GM23338 (cell line): ENCODE data around the gene ATP8A2. TPM values are rescaled to one million over a fixed set of nuclear protein-coding genes. Genes with fewer than 3 reads are reported as not detected.

Source experiments
- ATAC-seq: fragments of 200-7000 bp; cut with Tn5 transposase; 3 replicates; pipeline ENCODE4 v1.9.1; 2020
- DNase-seq: peaks from one replicate; pipeline ENCODE4 v3.0.0-alpha.2; 2015; ENCODE audit warnings: low spot score
- H2AFZ ChIP-seq: fragments of 200-600 bp; sonication (generic); 2 replicates; pipeline ENCODE4 v1.8.0; 2016; ENCODE audit warnings: antibody characterized with exemption, mild to moderate bottlenecking, moderate library complexity
- H3F3A ChIP-seq: fragments of 200-600 bp; sonication (generic); replicated peaks from 2 replicates; pipeline ENCODE4 v1.8.0; 2017; ENCODE audit warnings: antibody characterized with exemption, mixed run types, low read depth
- H3K27ac ChIP-seq: fragments of 200-600 bp; sonication (generic); 2 replicates; pipeline ENCODE4 v1.6.1; 2016; ENCODE audit warnings: low read depth
- H3K27me3 ChIP-seq: fragments of 200-600 bp; sonication (generic); 2 replicates; pipeline ENCODE4 v1.8.0; 2016; ENCODE audit warnings: mild to moderate bottlenecking, mixed run types, moderate library complexity; ENCODE audit not compliant: insufficient read depth
- H3K36me3 ChIP-seq: fragments of 200-600 bp; sonication (generic); 2 replicates; pipeline ENCODE4 v1.8.0; 2016; ENCODE audit warnings: mild to moderate bottlenecking; ENCODE audit not compliant: insufficient read depth
- H3K4me1 ChIP-seq: fragments of 200-600 bp; sonication (generic); 2 replicates; pipeline ENCODE4 v1.8.0; 2016; ENCODE audit warnings: mild to moderate bottlenecking, moderate library complexity; ENCODE audit not compliant: insufficient read depth
- H3K4me2 ChIP-seq: fragments of 200-600 bp; sonication (generic); 2 replicates; pipeline ENCODE4 v1.7.1; 2017; ENCODE audit warnings: mixed run types
- H3K4me3 ChIP-seq: fragments of 200-600 bp; sonication (generic); 2 replicates; pipeline ENCODE4 v1.6.1; 2016; ENCODE audit warnings: mixed run types
- H3K79me2 ChIP-seq: fragments of 200-600 bp; sonication (generic); replicated peaks from 2 replicates; pipeline ENCODE4 v1.8.0; 2017; ENCODE audit warnings: mild to moderate bottlenecking; ENCODE audit not compliant: insufficient read depth
- H3K9me2 ChIP-seq: fragments of 200-600 bp; sonication (generic); 2 replicates; pipeline ENCODE4 v1.8.0; 2017; ENCODE audit not compliant: insufficient read depth
- H4K20me1 ChIP-seq: fragments of 200-600 bp; sonication (generic); replicated peaks from 2 replicates; pipeline ENCODE4 v1.8.0; 2017; ENCODE audit warnings: mild to moderate bottlenecking; ENCODE audit not compliant: insufficient read depth
- H3K27ac Mint-ChIP-seq: 2 replicates; pipeline ENCODE4 v1.8.0; 2020; ENCODE audit warnings: inconsistent platforms, mild to moderate bottlenecking, moderate library complexity, mixed read lengths
- H3K27me3 Mint-ChIP-seq: 3 replicates; pipeline ENCODE4 v1.8.0; 2022; ENCODE audit warnings: low read depth, mild to moderate bottlenecking, moderate library complexity, mixed read lengths, inconsistent platforms; ENCODE audit not compliant: insufficient read depth, poor library complexity
- H3K36me3 Mint-ChIP-seq: 3 replicates; pipeline ENCODE4 v1.8.0; 2021; ENCODE audit warnings: low read depth, mild to moderate bottlenecking, inconsistent platforms, moderate library complexity, mixed read lengths
- H3K4me1 Mint-ChIP-seq: 3 replicates; pipeline ENCODE4 v1.8.0; 2020; ENCODE audit warnings: mild to moderate bottlenecking, inconsistent platforms, mixed read lengths
- H3K4me3 Mint-ChIP-seq: 3 replicates; pipeline ENCODE4 v1.8.0; 2021; ENCODE audit warnings: moderate library complexity, mild to moderate bottlenecking, inconsistent platforms, mixed read lengths
- H3K9me3 Mint-ChIP-seq: 3 replicates; pipeline ENCODE4 v1.8.0; 2020; ENCODE audit warnings: moderate library complexity, mild to moderate bottlenecking, inconsistent platforms, mixed read lengths
- ETS1 ChIP-seq: IDR thresholded peaks from 2 replicates; pipeline ENCODE4 v1.6.1; 2016; ENCODE audit warnings: antibody characterized with exemption
- JUNB ChIP-seq: IDR thresholded peaks from one replicate; pipeline ENCODE4 v1.6.1; 2016; ENCODE audit warnings: antibody characterized with exemption; ENCODE audit not compliant: unreplicated experiment
- NANOG ChIP-seq: IDR thresholded peaks from 2 replicates; pipeline ENCODE4 v1.6.1; 2016; ENCODE audit warnings: antibody characterized with exemption, borderline replicate concordance
- POLR2AphosphoS5 ChIP-seq: IDR thresholded peaks from 2 replicates; pipeline ENCODE4 v1.6.1; 2016; ENCODE audit warnings: antibody characterized with exemption, low read depth
- REST ChIP-seq: IDR thresholded peaks from one replicate; pipeline ENCODE4 v1.6.1; 2018; ENCODE audit warnings: antibody characterized with exemption; ENCODE audit not compliant: unreplicated experiment
- STAT1 ChIP-seq: IDR thresholded peaks from one replicate; pipeline ENCODE4 v1.6.1; 2016; ENCODE audit warnings: antibody characterized with exemption; ENCODE audit not compliant: unreplicated experiment
- ZNF114 ChIP-seq: fragments of 250-450 bp; sonication (Bioruptor Pico); IDR thresholded peaks from 2 replicates; pipeline ENCODE4 v1.5.0; 2020; ENCODE audit warnings: mild to moderate bottlenecking, moderate library complexity
- ZNF331 ChIP-seq: fragments of 250-450 bp; sonication (Bioruptor Pico); IDR thresholded peaks from 2 replicates; pipeline ENCODE4 v1.5.0; 2020; ENCODE audit warnings: low read depth, mild to moderate bottlenecking, moderate library complexity
- ZNF462 ChIP-seq: fragments of 250-450 bp; sonication (Bioruptor Pico); IDR thresholded peaks from 2 replicates; pipeline ENCODE4 v1.5.0; 2020; ENCODE audit warnings: mild to moderate bottlenecking, moderate library complexity
- polyA plus RNA-seq: library from polyadenylated mRNA; unstranded; fragments of >200 nt; fragmentation: Nextera tagmentation; extraction: Ambion mirVana; gene quantifications from 2 replicates; pipeline ENCODE4 v1.2.1, GENCODE V29; 2016
- total RNA-seq: library from RNA; depleted of rRNA; stranded (reverse); fragments of >200 nt; shearing (Covaris generic); gene quantifications from 2 replicates; pipeline ENCODE4 v1.2.3, GENCODE V29; 2014

Gene ATP8A2
- total and polyA plus RNA-seq, 2 experiments from 2014 or later, result 5.7 to 8.8 TPM

GRCh38 chr13:25708268-25708667 lies 336.5 kb downstream of the ATP8A2 start (continued):
- TF ChIP-seq ZNF462 (CRISPR knock-in tag) (no peak), JUNB (no peak), ZNF114 (CRISPR knock-in tag) (no peak), ETS1 (no peak), STAT1 (no peak)

- Histone ChIP-seq H3K9me2 (no peaks in the 10 kb centered on the region), H3K27ac (no peak overlapping the region), H3K27me3 (no peaks in the 10 kb centered on the region), H2AFZ (no peak overlapping the region), H3K36me3 (no peaks in the 10 kb centered on the region), H3K4me1 (no peaks in the 10 kb centered on the region), H3K4me3 (no peak overlapping the region), H3F3A (no peaks in the 10 kb centered on the region), H3K79me2 (no peaks in the 10 kb centered on the region), H3K4me2 (no peak overlapping the region), H4K20me1 (no peaks in the 10 kb centered on the region)
- no peak for DNase-seq
- Mint-ChIP-seq H3K27ac (no peak overlapping the region), H3K36me3 (no peaks in the 10 kb centered on the region), H3K4me3 (no peak overlapping the region), H3K4me1 (no peaks in the 10 kb centered on the region), H3K9me3 (no peaks in the 10 kb centered on the region), H3K27me3 (no peaks in the 10 kb centered on the region)
- no peak for ATAC-seq
- TF ChIP-seq POLR2AphosphoS5 (no peak), NANOG (no peak), JUNB (no peak), ZNF331 (no peak), REST (no peak), ZNF114 (CRISPR knock-in tag) (no peak)
Measured at GRCh38 chr13:25709088-25709487, 337.3 kb downstream of the ATP8A2 start.
